GM12891 (cell line): ENCODE results near the gene CNTNAP5.
"Not testable (repeated sequence)": the region's sequence is repeated elsewhere in the genome, so short reads cannot be mapped to it uniquely, and the experiment has no call there.

ENCODE experiments used
- DNase-seq: peaks from one replicate; pipeline ENCODE4 v3.0.0; 2011; ENCODE audit warnings: low spot score; ENCODE audit not compliant: insufficient read length
- FAIRE-seq: peaks from 2 replicates; lab custom pipeline; 2011; peaks lifted over from hg19 to GRCh38; lab: Jason Lieb, UNC
- PAX5 ChIP-seq: IDR thresholded peaks from 2 replicates; pipeline ENCODE4 v1.6.1; 2011; ENCODE audit warnings: low read length, moderate library complexity, mild to moderate bottlenecking; ENCODE audit not compliant: insufficient read depth, severe bottlenecking
- POLR2A ChIP-seq: IDR thresholded peaks from 2 replicates; pipeline ENCODE4 v1.6.1; 2011; ENCODE audit warnings: low read depth, low read length, control low read depth
- POLR2AphosphoS5 ChIP-seq: IDR thresholded peaks from 2 replicates; pipeline ENCODE4 v1.6.1; 2011; ENCODE audit warnings: low read depth, low read length, control low read depth
- POU2F2 ChIP-seq: IDR thresholded peaks from 2 replicates; pipeline ENCODE4 v1.6.1; 2011; ENCODE audit warnings: low read depth, mild to moderate bottlenecking, control low read depth, low read length, moderate library complexity
- SPI1 ChIP-seq: IDR thresholded peaks from 2 replicates; pipeline ENCODE4 v1.6.1; 2011; ENCODE audit warnings: low read depth, low read length, control low read depth
- TAF1 ChIP-seq: IDR thresholded peaks from 2 replicates; pipeline ENCODE4 v1.6.1; 2011; ENCODE audit warnings: low read depth, low read length, control low read depth

The CNTNAP5 gene

DNA sequence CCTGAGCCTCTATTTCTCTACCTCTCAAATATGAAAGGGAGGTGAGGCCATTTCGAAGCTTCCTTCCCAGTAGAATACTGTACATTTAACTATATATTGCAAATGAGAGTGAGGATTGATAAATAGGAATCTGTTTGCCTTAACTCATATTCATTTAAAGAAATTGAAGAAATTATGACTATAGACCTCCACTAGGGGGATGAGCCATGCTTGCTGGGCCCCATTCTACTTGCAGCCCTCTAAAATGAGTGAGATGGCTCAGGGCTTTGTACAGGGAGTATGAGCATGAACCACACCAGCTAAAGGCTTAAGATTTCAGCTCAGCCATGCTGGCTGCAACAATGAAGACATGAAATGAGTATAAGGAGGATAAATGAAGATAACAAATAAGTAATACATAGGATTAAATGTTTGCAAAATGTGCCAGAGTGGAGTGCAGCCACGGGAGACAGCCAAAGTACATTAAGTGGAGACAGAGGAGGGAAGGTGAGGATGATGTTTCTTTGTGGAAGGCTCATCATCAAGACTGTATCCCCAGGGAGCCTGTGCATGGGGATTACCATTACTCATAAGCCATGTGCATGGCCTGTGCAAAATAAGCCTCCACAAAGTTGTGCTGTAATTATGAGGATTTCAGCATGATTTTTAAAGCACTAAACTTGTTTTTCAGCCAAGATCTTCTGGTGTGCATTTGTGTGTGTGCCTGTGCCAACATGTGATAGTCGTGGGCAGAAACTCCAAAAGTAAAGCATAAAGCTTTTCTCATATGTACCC lies 300.8 kb downstream of the CNTNAP5 start:
- TF ChIP-seq POU2F2 (no peak), TAF1 (no peak), POLR2A (no peak), PAX5 (no peak), SPI1 (no peak), POLR2AphosphoS5 (no peak)
- FAIRE-seq (no peak), DNase-seq (no peak)

DNA sequence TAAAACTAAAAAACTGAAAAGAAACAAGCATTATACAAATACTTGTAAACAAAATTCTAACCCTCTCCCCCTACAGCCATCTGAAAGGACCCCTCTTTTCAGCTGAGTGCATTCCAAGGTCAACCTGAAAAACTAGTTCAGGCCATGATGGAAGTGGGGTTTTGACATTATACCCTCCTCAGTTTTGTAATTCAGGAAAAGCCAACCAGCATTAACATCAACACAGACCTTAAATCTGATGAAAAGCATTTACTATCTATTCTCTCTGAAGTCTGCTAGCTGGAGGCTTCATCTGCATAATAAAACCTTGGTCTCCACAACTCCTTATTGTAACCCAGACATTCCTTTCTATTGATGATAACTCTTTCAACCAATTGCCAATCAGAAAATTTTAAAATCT lies 302.2 kb downstream of the CNTNAP5 start:
- DNase-seq (no peak), FAIRE-seq (no peak)
- TF ChIP-seq POLR2AphosphoS5, result no peak
- TF ChIP-seq SPI1, result no peak
- no peak for TF ChIP-seq POLR2A
- no peak for TF ChIP-seq TAF1
- TF ChIP-seq POU2F2, result no peak
- no peak for TF ChIP-seq PAX5

DNA sequence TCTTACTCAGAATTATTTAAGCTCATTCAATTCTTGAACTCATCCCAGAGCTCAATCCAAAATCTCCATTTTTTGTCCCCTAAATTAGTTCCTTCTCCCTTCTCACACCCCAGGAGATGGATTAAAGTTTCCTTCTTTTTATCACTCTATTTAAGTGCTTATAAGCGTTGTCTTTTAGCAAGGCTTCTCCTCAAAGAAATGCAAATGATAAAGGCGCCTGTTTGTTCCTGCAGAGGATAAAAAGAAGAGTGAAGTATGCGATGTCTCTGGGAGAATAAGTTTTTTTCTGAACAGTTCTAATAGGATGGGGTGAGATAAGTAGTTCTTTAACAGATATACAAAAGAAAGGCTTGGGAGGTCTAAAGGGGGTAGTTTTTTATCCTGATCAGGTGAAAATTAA lies 303.3 kb downstream of the CNTNAP5 start:
- no peak for TF ChIP-seq SPI1
- TF ChIP-seq PAX5, result no peak
- no peak for TF ChIP-seq POU2F2
- no peak for TF ChIP-seq POLR2A
- no peak for TF ChIP-seq TAF1
- TF ChIP-seq POLR2AphosphoS5, result no peak
- no peak for FAIRE-seq
- DNase-seq, result no peak

DNA sequence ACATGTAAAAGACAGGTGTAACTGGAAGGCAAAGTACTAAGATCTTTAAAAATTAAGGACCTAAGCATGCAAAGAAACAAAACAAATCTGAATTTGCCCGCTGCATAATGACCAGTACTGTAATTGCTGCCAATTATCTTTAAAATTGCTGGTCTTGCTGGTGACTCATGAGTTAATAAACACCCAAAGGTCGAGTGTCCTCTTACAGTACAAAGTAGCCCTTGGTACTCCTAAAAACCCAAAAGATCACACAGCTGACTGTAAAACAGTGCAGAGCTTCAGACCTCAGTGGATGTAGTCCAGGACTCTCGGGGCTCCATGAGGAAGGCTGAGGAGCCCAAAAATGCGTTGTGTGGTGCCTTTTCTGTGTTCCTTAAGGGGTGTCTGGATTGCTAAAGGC lies 308.7 kb downstream of the CNTNAP5 start:
- no peak for FAIRE-seq
- TF ChIP-seq TAF1 (no peak), POLR2AphosphoS5 (no peak), PAX5 (no peak), POU2F2 (no peak), SPI1 (no peak), POLR2A (no peak)
- no peak for DNase-seq

DNA sequence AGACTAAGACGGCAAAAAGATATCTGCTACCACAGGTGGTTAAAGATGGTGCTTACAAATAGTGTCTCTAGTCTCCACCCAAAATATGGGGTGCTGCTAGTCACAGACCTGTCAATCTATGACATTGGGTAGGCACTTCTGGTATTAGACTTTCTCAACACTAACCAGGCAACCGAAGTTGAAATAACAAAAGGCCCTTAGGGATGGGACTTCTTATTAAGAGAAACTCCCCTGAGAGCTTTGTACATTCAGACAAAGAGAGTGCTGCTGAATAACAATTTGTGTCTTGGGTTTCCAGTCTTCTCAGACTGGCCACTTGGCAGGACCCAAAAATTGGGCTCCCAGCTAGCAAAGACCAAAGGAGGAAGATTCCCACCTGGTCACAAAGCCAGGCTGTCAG lies 310.0 kb downstream of the CNTNAP5 start:
- DNase-seq (no peak), FAIRE-seq (no peak)
- TF ChIP-seq TAF1, result no peak
- TF ChIP-seq POU2F2, result no peak
- TF ChIP-seq POLR2A, result no peak
- TF ChIP-seq PAX5, result no peak
- no peak for TF ChIP-seq SPI1
- TF ChIP-seq POLR2AphosphoS5, result no peak

DNA sequence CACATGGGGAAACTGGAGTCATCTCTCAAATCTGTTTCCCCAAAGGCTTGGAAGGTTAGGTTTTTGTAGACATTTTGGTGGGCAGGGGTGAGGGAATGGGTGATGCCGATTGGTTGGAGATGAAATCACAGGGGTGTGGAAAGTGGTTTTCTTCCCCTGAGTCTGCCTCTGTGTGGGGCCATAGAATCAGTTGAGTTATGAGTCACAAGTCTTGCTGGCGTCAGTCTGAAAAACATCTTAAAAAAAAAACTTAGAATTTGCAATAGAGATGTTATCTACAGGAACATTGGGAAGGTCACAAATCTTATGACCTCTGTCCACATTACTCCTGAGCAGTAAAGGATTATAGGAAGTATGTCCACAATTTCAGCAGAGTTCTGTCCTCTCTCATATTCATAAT lies 314.6 kb downstream of the CNTNAP5 start:
- DNase-seq, result no peak
- FAIRE-seq, result no peak
- TF ChIP-seq POLR2AphosphoS5, result no peak
- TF ChIP-seq TAF1, result no peak

DNA sequence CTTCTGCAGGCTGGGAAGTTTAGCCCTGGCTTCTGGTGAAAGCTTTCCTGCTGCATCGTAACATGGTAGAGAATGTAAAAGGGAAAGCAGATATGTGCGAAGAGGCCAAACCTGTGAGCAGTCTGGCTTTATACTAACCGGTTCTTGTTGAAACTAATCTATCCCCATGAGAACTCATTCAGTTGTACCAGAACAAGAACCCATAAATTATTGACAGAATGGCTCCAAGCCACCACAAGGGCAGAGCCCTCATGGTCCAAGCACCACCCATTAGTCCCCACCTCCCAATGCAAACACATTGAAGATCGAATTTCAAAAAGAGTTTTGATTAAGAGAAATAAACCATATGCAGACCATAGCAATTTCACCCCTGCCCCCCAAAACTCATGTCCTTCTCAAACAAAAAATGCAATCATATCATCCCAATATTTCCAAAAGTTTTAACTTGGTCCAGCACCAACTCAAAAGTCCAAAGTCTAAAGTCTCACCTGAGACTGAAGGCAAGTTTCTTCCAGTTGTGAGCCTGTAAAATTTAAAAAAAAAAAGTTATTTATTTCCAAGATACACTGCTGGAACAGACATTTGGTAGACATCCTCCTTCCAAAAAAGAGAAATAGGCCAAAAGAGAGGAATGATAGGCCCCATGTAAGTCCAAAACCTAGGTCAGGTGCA lies 318.9 kb downstream of the CNTNAP5 start:
- FAIRE-seq, result no peak
- no peak for DNase-seq
- TF ChIP-seq SPI1 (no peak), POLR2A (no peak)

DNA sequence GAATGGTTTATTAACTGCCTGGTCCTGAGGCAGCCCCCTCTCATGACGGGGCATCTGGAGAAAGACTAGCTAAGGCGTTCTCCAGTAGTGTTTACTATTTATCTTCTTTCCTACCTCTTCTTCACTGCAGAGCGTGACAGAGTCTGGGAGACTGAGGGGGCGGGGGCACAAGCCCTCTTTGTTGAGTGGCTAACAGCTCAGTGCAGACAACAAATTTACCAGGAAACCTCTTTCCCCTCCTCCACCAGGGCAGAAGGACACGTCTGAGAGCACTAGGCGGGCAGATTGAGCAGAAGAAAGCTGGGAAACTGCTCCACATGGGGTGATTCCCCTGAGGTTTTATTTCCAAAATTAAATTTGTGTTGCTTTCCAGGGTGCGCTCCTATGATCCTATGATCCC lies 322.1 kb downstream of the CNTNAP5 start:
- no peak for DNase-seq
- TF ChIP-seq PAX5, result no peak
- TF ChIP-seq POLR2A, result no peak
- no peak for TF ChIP-seq POU2F2
- TF ChIP-seq SPI1, result no peak
- TF ChIP-seq POLR2AphosphoS5, result no peak
- no peak for TF ChIP-seq TAF1
- FAIRE-seq, result no peak

DNA sequence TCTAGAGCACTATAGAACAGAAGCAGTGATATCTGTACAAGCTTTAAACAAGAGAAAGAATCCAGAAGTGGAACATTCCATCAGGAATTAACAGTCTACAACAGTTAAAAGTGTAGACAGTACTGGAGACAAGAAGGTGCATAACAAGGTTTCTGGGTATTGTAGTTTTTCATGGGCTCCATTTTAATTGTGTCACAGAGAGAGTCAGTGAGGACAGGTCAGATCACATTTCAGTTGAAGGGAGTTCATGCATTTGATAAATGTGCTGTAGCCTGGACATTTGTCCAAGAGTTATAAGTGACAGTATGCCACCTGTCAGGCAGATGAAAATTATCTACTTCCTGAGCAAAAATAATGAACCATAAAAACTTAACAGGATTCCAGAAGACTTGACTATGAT lies 328.6 kb downstream of the CNTNAP5 start:
- no peak for DNase-seq
- TF ChIP-seq POU2F2 (no peak), PAX5 (no peak), POLR2A (no peak), SPI1 (no peak), TAF1 (no peak), POLR2AphosphoS5 (no peak)
- no peak for FAIRE-seq

DNA sequence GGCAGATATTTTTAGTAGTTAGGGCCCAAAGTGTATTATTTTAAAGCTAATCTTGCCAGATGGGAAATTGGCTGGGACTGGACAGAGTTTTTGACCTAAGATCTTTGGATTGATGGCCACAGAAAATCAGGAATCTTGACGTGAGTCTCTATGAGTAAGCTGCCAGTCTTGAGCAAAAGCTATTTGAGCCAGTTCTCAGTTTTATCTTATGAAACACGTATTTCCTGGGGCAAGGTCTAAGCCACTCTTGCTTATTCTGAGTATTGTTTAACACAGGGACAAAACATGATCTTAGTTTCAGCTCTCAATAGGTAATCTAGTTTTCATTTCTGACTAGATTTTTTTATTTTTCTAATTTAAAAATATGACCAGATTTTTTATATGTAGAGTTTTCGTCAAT lies 329.4 kb downstream of the CNTNAP5 start:
- DNase-seq, result no peak
- FAIRE-seq, result no peak
- TF ChIP-seq POLR2AphosphoS5 (no peak), POLR2A (no peak), SPI1 (no peak), TAF1 (no peak), PAX5 (no peak), POU2F2 (no peak)

DNA sequence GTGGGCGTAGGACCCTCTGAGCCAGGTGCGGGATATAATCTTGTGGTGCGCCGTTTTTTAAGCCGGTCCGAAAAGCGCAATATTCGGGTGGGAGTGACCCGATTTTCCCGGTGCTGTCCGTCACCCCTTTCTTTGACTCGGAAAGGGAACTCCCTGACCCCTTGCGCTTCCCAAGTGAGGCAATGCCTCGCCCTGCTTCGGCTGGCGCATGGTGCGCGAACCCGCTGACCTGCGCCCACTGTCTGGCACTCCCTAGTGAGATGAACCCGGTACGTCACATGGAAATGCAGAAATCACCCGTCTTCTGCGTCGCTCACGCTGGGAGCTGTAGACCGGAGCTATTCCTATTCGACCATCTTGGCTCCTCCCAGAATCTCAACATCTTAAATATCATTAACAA lies 336.9 kb downstream of the CNTNAP5 start:
- DNase-seq, FAIRE-seq: not testable (repeated sequence)
